DMS53 treated with DMSO at 0.1 percent for 48 hours (cell line): ENCODE results near the gene KRTAP4-3.
"Not testable (repeated sequence)": the region's sequence is repeated elsewhere in the genome, so short reads cannot be mapped to it uniquely, and the experiment has no call there.

ENCODE experiments used
- DNase-seq: peaks from one replicate; lab custom pipeline; 2025; ENCODE audit not compliant: unreplicated experiment; lab: John Stamatoyannopoulos, UW

The KRTAP4-3 gene

GRCh38 chr17:41119696-41120690 lies 48.0 kb downstream of the KRTAP4-3 start:
- not testable (repeated sequence) for DNase-seq

GRCh38 chr17:41118721-41119120 lies 49.3 kb downstream of the KRTAP4-3 start:
- no peak for DNase-seq

- not testable (repeated sequence) for DNase-seq
Observed at GRCh38 chr17:41117846-41118386, 50.1 kb downstream of the KRTAP4-3 start, which contains the start of gene KRTAP4-11. Gene KRTAP4-11 (minus strand): TSS chr17:41118373. CDS start chr17:41118315, 58 bp downstream.
